Activated B cell treated with CpG ODN at 0.5 μM for 24 hours (primary cell): Measurements from ENCODE around the gene GPR62. TPM values are rescaled to one million over a fixed set of nuclear protein-coding genes. Genes with fewer than 3 reads are reported as not detected.

Experiments
- ATAC-seq: fragments of 200-7000 bp; cut with Tn5 transposase; one replicate; pipeline ENCODE4 v1.10.0; 2021; ENCODE audit warnings: low read depth, mild to moderate bottlenecking, moderate library complexity
- CTCF ChIA-PET: fragments of 350-600 bp; sonication (Branson Sonifier 250); formaldehyde crosslinking; loops from one replicate; lab custom pipeline; 2021; ENCODE audit warnings: antibody characterized with exemption; lab: Charles Lee
- POLR2A ChIA-PET: fragments of 350-600 bp; sonication (Branson Sonifier 250); formaldehyde crosslinking; loops from one replicate; lab custom pipeline; 2021; ENCODE audit warnings: antibody characterized with exemption; lab: Charles Lee
- DNase-seq: peaks from one replicate; pipeline ENCODE4 v3.0.0; 2022
- H3K27ac Mint-ChIP-seq: one replicate; pipeline ENCODE4 v1.8.0; 2020; ENCODE audit warnings: mixed read lengths
- H3K27me3 Mint-ChIP-seq: one replicate; pipeline ENCODE4 v1.8.0; 2021; ENCODE audit warnings: mixed read lengths
- H3K36me3 Mint-ChIP-seq: one replicate; pipeline ENCODE4 v1.8.0; 2021; ENCODE audit warnings: low read depth, mixed read lengths
- H3K4me1 Mint-ChIP-seq: one replicate; pipeline ENCODE4 v1.8.0; 2021; ENCODE audit warnings: mixed read lengths
- H3K4me3 Mint-ChIP-seq: one replicate; pipeline ENCODE4 v1.8.0; 2020; ENCODE audit warnings: mild to moderate bottlenecking, mixed read lengths
- H3K9me3 Mint-ChIP-seq: one replicate; pipeline ENCODE4 v1.8.0; 2020; ENCODE audit warnings: mixed read lengths
- intact Hi-C: fragments of 100-400 bp; cut with micrococcal nuclease; formaldehyde crosslinking; loops from one replicate; pipeline ENCODE4 v1.15.1; 2024
- total RNA-seq: library from RNA; stranded (reverse); gene quantifications from 2 replicates; pipeline ENCODE4 v1.2.3, GENCODE V29; 2022
- TF ChIP-seq, protein P1 (sequence below): fragments of 200-600 bp; IDR thresholded peaks from one replicate; pipeline ENCODE4 v1.8.0; 2022; ENCODE audit warnings: antibody characterized with exemption, mild to moderate bottlenecking

The GPR62 gene
- total RNA-seq, 1 donor from 2014 or later, result not detected

DNA sequence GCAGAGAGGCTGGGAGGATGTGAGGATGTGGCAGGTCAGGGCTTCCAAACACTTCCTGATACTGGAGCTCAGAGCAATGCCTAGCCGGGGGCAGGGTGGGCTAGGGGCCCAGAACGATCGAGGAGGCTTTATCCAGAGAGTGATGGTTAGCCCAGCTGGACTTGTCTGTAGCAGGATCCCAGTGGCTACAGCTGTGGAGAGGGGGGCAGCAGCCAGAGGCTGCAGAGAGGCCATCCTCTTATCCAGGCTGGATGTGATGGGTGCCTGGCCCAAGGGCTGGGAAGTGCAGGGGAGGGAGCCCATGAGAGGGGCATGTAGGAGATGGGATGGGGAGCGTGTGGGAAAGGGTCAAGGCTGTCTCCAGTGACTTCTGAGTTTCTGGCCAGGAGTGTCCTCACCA, 8.4 kb upstream of the GPR62 start:
- intact Hi-C loops, result no loop called here
- TF ChIP-seq, protein P1, sequence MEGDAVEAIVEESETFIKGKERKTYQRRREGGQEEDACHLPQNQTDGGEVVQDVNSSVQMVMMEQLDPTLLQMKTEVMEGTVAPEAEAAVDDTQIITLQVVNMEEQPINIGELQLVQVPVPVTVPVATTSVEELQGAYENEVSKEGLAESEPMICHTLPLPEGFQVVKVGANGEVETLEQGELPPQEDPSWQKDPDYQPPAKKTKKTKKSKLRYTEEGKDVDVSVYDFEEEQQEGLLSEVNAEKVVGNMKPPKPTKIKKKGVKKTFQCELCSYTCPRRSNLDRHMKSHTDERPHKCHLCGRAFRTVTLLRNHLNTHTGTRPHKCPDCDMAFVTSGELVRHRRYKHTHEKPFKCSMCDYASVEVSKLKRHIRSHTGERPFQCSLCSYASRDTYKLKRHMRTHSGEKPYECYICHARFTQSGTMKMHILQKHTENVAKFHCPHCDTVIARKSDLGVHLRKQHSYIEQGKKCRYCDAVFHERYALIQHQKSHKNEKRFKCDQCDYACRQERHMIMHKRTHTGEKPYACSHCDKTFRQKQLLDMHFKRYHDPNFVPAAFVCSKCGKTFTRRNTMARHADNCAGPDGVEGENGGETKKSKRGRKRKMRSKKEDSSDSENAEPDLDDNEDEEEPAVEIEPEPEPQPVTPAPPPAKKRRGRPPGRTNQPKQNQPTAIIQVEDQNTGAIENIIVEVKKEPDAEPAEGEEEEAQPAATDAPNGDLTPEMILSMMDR, result no peak
- peaks cover 3% of the 10 kb centered on the region for H3K36me3 Mint-ChIP-seq

DNA sequence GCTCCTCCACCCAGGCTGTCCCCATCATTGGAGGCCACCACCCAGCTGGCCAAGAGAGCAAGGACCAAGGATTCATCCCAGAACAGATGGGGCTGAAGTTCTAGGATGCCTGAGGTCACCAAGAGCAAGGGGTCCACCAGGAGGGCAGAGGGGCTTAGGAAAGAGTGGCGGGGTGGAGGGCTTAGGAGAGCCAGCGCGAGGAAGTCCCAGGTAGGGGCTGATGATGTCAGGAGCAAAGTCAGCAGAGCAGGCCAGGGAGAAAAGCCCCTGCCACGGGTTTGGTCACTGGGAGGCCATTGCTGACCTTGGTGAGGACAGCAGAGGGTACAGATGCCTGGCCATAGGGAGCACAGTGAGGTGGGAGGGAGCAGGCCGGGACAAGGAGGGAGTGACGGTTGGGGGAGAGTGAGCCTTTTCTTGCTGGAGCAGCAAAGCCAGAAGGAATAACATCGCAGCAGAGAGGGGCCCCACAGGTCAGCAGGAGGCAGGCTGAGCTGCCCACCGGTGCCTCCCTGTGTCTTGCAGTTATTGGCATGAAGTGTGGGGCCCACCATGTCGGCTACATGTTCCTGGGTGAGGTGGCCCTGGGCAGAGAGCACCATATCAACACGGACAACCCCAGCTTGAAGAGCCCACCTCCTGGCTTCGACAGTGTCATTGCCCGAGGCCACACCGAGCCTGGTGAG, 7.8 kb upstream of the GPR62 start:
- H3K4me1 Mint-ChIP-seq, result peaks cover 8% of the 10 kb centered on the region
- H3K4me3 Mint-ChIP-seq, result no peak overlapping the region
- H3K36me3 Mint-ChIP-seq, result peaks cover 3% of the 10 kb centered on the region
- H3K27me3 Mint-ChIP-seq, result peaks cover 3% of the 10 kb centered on the region
- ChIA-PET POLR2A (no interaction called here), CTCF (no interaction called here)
- TF ChIP-seq, protein P1, result no peak
- ATAC-seq, result no peak
- intact Hi-C loops, result no loop called here
- no peak overlapping the region for H3K27ac Mint-ChIP-seq
- no peaks in the 10 kb centered on the region for H3K9me3 Mint-ChIP-seq
- no peak for DNase-seq

More for the DNA sequence above, 8.4 kb upstream of the GPR62 start:
- Mint-ChIP-seq H3K4me3 (no peak overlapping the region), H3K4me1 (peaks cover 12% of the 10 kb centered on the region), H3K27ac (no peak overlapping the region), H3K27me3 (no peaks in the 10 kb centered on the region), H3K9me3 (no peaks in the 10 kb centered on the region)
- POLR2A ChIA-PET, result no interaction called here
- ATAC-seq, result no peak
- DNase-seq, result no peak
- CTCF ChIA-PET, result no interaction called here

DNA sequence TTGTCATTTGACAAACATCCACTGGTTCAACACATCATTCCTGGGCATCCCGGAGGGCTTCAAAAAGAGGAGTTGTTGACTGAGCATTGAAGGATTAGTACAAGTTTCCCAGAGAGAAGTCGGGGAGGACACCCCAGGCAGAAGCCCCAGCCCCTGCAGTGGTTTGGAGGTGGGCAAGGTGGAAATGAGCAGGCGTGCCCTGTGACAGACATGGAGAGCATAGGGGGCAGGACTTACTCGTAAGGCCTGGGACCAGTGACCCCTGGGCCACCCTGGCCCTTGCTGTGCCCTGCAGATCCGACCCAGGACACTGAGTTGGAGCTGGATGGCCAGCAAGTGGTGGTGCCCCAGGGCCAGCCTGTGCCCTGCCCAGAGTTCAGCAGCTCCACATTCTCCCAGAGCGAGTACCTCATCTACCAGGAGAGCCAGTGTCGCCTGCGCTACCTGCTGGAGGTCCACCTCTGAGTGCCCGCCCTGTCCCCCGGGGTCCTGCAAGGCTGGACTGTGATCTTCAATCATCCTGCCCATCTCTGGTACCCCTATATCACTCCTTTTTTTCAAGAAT, 7.1 kb upstream of the GPR62 start:
- ChIA-PET CTCF (no interaction called here), POLR2A (no interaction called here)
- intact Hi-C loops, result no loop called here
- Mint-ChIP-seq H3K4me1 (peaks cover under 1% of the 10 kb centered on the region), H3K36me3 (peaks cover 3% of the 10 kb centered on the region), H3K27me3 (peaks cover 7% of the 10 kb centered on the region), H3K9me3 (no peaks in the 10 kb centered on the region), H3K27ac (no peak overlapping the region), H3K4me3 (no peak overlapping the region)
- no peak for ATAC-seq
- TF ChIP-seq, protein P1, result no peak
- DNase-seq, result no peak

DNA sequence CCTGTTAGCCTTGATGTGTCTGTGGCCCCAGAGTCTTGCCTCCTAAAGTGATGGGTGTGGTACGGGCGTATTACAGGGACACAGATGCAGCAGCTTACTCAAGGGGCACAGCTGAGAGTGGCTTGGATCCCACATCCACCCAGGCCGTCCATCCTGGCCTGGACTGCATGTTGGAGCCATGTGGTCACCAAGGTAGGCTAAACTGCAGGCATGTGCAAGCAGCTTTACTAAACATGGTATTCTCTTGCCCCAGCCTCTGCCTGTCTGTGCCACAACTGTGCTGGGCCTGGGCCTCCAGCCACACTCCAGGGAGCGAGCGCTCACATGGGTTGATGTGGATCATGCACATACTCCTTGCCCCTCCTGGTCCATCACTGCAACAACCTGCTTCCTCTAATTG, 6.1 kb upstream of the GPR62 start:
- no peak for DNase-seq
- no peak for ATAC-seq
- intact Hi-C loops, result no loop called here
- ChIA-PET CTCF (no interaction called here), POLR2A (no interaction called here)
- Mint-ChIP-seq H3K4me3 (no peak overlapping the region), H3K36me3 (peaks cover 3% of the 10 kb centered on the region), H3K27ac (no peak overlapping the region), H3K9me3 (no peaks in the 10 kb centered on the region), H3K27me3 (peaks cover 16% of the 10 kb centered on the region), H3K4me1 (no peaks in the 10 kb centered on the region)
- TF ChIP-seq, protein P1, result no peak

DNA sequence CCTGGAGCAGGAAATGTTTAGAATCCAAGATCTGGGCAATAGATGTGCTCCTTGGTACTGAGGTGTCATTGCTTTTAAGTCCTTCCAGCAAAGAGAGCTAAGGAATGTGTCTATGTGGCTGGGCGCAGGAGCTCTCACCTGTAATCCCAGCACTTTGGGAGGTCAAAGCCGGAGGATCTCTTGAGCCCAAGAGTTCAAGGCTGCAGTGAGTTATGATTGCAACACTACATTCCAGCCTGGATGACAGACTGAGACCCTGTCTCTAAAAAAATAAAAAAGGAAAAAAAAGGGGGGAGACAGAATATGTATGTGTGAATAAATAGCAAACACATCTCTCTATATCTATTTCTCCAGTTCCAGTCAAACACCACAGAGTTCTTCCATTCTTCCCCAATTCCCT, 4.3 kb upstream of the GPR62 start:
- Mint-ChIP-seq H3K27ac (no peak overlapping the region), H3K4me3 (no peak overlapping the region), H3K27me3 (peaks cover 19% of the 10 kb centered on the region), H3K4me1 (peaks cover 2% of the 10 kb centered on the region), H3K36me3 (peaks cover 3% of the 10 kb centered on the region), H3K9me3 (no peaks in the 10 kb centered on the region)
- ATAC-seq, result no peak
- TF ChIP-seq, protein P1, result no peak
- no peak for DNase-seq
- intact Hi-C loops, result no loop called here
- ChIA-PET POLR2A (no interaction called here), CTCF (no interaction called here)
